GM13976 (cell line): ENCODE data around the gene ERICH6B.

Source experiments
- DNase-seq: peaks from one replicate; pipeline ENCODE4 v3.0.0; 2012; ENCODE audit warnings: low spot score
- in situ Hi-C: fragments of 300-500 bp; cut with MboI; formaldehyde crosslinking; loops from one replicate; pipeline ENCODE4 v1.12.0; 2022; ENCODE audit warnings: low sequenced_read_pairs, mixed read lengths, inconsistent platforms; ENCODE audit not compliant: unreplicated experiment
- TF ChIP-seq, protein P1 (sequence below): IDR thresholded peaks from 2 replicates; pipeline ENCODE4 v1.5.1; 2012; ENCODE audit warnings: borderline replicate concordance, mild to moderate bottlenecking; ENCODE audit not compliant: insufficient read depth; ENCODE audit errors: extremely low read depth, missing control alignments, control extremely low read depth

The ERICH6B gene

DNA sequence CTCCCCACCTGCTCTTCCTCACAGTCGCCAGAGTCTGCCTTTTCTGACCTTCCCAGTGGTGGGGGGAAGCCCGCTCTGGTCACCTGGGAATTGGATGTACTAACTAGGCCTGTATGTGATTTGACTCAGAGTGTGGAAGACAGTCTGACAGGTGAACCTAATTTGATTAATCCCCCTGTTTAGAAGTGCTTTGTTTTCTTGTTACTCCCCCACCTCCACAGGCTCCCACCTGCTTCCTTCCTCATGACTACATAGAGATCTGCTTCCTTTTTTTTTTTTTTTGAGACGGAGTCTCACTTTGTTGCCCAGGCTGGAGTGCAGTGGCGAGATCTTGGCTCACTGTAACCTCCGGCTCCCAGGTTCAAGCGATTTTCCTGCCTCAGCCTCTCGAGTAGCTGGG is 106.8 kb downstream of the ERICH6B start:
- TF ChIP-seq, protein P1, sequence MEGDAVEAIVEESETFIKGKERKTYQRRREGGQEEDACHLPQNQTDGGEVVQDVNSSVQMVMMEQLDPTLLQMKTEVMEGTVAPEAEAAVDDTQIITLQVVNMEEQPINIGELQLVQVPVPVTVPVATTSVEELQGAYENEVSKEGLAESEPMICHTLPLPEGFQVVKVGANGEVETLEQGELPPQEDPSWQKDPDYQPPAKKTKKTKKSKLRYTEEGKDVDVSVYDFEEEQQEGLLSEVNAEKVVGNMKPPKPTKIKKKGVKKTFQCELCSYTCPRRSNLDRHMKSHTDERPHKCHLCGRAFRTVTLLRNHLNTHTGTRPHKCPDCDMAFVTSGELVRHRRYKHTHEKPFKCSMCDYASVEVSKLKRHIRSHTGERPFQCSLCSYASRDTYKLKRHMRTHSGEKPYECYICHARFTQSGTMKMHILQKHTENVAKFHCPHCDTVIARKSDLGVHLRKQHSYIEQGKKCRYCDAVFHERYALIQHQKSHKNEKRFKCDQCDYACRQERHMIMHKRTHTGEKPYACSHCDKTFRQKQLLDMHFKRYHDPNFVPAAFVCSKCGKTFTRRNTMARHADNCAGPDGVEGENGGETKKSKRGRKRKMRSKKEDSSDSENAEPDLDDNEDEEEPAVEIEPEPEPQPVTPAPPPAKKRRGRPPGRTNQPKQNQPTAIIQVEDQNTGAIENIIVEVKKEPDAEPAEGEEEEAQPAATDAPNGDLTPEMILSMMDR: no peak
- in situ Hi-C loops: no loop called here
- no peak for DNase-seq

DNA sequence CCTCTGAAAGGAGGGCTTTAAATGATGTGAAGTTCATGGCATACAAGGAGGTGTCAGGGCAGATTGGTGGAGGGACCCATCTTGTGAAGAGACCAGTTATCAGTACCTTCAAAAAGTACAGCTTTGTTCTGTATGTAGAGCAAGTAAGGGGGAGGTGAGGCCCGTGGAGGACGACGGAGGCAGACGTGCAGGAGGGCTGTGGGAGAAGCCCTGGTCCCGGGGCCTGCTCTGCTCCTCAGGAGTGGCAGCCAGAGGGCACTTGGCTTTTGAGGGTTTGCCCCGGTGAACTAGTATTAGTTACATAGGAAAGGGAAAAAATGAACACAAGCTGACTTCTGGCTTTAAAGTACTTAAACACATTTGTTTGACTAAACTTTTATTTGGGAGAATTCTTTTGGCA is 108.7 kb downstream of the ERICH6B start:
- TF ChIP-seq, protein P1: no peak
- no peak for DNase-seq
- in situ Hi-C loops: no loop called here

DNA sequence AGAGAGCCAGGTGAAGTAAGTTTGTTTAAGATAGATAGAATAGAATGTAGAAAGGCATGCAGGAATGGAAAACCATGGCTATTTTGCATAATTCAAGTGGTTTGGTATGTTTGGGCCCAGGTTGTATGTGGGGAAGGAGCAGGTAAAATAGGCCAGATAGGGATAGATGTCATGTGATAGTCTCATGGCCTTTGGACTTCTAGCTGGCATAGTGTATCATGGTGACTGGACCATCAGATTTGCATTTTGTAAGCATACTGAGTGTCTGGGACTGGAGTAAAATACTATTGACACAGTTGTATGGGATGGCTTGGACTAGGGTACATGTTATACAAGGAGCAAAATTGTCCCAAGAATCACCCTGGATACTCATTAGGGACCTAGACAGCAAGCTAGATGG is 111.9 kb downstream of the ERICH6B start:
- in situ Hi-C loops: no loop called here
- TF ChIP-seq, protein P1: no peak
- no peak for DNase-seq

DNA sequence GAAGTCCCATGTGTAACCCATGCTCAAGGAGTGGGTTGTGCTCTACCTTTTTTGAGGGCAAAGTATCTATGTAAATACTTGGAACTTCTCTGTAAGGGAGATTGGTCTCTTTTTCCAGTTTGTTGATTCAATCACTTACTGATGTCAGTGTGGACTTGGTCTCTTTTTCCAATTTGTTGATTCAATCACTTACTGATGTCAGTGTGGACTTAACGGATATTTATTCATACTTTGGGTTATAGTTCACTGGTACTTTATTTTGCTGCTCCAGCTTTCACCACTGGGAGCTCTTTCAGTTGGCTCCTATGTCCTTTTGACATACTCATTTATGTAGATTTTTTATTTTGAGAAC is 114.4 kb downstream of the ERICH6B start:
- DNase-seq: no peak
- in situ Hi-C loops: no loop called here
- TF ChIP-seq, protein P1: no peak

DNA sequence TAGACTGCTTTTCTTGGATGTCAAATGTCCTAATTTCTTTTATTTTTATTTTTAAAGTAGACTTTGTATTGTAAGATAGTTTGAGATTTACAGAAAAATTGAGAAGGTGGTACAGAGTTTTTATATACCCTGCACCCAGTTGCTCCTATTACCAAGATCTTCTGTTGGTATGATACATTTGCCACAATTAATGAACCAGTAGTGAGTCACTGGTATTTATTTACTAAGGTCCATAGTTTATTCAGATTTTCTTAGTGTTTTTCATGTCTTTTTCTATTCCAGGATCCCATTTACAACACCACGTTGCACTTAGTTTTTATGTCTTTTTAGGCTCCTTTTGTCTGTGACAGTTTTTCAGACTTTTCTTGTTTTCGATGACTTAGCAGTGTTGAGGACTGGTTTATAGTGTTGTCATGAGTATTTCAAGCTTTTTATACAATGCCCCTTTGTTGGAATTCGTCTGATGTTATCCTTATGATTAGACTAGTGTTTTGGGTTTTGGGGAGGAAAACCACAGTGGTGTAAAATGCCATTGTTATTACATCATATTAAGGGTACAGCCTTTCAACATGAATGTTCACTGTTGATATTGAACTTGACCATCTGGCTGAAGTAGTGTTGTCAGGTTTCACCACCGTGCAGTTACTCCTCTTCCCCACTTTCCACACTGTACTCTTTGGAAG is 114.9 kb downstream of the ERICH6B start:
- no peak for DNase-seq
- TF ChIP-seq, protein P1: no peak
- in situ Hi-C loops: no loop called here

DNA sequence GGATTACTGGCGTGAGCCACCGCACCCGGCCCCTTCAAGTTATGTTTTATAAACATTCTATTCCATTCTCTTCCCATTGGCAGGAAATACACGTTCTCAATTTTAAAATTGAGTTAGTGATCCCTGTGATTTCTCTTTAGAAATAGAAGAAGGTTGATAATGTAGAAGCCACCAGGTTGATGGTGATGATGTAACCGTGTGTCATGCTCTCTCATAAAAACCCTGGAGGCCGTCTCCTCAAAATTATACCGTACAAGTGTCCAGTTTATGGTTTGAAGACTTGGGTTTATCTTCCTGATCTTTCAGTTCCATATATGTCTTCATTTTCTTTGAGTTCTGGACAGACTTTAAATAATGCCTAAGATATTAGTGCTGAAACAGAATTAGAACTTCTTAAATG is 118.6 kb downstream of the ERICH6B start:
- TF ChIP-seq, protein P1: no peak
- in situ Hi-C loops: loop anchor here (10.0 kb wide), 1 partner anchor 122 kb away; no protein-coding TSS in a partner anchor
- no peak for DNase-seq

DNA sequence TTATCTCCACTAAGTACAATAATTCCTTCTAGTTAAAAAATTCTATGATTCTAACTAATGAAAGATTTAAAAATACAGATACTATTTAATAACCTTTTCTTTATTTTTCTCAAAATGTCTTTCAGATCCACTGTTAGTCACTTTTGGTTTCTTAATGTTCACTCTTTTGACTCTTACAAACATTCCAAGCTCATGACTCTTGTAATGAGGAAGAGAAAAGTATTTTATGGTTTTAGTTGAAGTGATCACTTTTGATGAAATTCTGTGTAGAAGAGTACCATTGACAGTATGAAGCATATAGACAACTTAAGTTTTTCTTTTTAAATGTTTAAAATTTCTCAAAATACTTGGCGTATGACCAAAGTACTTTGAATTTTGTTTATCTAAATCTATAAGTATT is 123.0 kb downstream of the ERICH6B start:
- TF ChIP-seq, protein P1: no peak
- no peak for DNase-seq
- in situ Hi-C loops: loop anchor here (10.0 kb wide), 1 partner anchor 118 kb away; no protein-coding TSS in a partner anchor
